GM18498 (cell line): ENCODE results near the gene MED27.

ENCODE experiments used
- ATAC-seq: cut with Tn5 transposase; IDR thresholded peaks from one replicate; pipeline ENCODE4 v1.9.1; 2021; ENCODE audit warnings: mild to moderate bottlenecking, moderate library complexity; ENCODE audit not compliant: unreplicated experiment

MED27 gene

DNA sequence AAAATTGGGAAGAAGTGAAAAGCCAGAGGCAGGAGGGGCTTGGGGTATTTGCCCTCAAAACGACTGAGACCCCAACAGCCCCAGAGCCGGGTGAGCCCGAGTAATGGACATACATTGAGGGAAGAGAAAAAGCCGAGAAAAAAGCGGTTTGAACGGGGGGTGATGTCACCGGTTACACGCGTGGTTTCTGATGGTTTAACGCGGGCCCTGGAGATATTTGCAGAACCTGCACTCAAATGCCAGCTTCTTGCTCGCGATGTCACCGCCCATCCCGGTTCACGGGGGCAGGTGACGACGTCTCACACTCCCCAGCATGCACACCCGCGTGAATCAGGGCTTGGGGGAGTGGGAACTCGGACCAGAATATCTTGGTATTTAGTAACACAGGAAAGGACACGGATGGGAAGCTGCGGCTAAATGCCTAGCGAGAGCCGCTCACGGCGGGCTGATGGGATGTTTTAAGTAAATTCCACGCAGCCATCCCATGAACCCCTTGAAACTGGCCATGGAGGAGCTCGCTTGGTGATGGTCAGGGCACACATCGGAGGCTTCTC lies 237.8 kb downstream of the MED27 start:
- ATAC-seq, result no peak

DNA sequence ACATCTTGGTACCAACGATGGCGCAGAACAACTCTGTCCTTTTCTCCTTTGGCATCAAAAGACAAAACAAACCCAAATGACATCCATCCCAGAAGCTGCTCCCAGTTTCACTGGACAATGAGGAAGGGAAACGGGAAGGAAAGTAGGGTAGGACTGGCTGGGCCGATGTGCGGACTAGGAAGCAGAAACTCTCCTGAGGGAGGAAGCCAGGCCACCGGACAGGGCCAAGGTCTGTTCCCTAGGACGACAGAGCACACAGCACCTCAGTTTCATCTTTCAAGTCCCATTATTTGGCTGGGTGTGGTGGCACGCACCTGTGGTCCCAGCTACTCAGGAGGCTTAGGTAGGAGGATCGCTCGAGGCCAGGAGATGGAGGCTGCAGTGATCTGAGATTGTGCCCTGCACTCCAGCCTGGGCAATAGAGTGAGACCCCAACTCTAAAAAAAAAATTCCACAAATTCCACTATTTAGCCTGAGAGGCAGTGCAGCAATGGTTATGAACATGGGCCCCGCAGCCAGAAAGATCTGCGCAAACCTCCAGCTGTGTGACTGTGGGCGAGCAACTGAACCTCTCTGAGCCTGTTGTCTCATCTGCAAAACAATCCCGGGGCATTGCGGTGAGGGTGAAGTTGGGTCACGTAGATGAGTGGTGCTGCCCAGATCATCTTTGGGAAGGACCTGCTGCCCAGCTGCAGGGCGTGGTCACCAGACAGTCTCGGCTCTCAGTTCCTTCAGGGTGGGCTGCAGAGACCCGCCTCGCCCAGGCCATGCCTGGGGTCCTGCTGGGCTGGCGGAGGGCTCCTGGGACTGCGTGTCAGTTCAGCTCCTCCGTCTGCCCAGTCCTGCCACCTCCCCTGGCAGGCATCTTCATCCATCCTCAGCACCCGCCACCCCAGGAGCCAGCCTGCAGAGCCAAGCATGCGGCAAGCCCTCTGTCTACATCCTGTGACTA lies 238.6 kb downstream of the MED27 start:
- ATAC-seq, result no peak

DNA sequence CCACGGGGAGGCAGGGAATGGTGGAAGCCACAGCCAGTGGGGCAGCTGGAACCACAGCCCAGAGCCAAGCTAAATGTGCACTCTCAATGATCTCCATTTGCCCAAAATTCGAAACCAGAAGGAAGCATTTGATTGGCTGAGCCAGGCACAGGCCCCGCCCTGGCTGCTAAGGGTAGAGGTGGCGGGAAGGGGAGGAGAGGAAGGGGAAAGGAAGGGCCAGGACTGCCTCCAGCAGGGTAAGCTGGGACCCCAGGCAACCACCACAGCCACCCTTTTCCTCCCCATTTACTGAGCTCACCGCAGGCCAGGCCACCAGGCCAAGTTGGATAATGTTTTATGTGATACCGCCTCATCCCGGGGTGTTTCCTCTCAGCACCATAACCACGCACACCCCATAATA lies 239.4 kb downstream of the MED27 start:
- ATAC-seq, result no peak

DNA sequence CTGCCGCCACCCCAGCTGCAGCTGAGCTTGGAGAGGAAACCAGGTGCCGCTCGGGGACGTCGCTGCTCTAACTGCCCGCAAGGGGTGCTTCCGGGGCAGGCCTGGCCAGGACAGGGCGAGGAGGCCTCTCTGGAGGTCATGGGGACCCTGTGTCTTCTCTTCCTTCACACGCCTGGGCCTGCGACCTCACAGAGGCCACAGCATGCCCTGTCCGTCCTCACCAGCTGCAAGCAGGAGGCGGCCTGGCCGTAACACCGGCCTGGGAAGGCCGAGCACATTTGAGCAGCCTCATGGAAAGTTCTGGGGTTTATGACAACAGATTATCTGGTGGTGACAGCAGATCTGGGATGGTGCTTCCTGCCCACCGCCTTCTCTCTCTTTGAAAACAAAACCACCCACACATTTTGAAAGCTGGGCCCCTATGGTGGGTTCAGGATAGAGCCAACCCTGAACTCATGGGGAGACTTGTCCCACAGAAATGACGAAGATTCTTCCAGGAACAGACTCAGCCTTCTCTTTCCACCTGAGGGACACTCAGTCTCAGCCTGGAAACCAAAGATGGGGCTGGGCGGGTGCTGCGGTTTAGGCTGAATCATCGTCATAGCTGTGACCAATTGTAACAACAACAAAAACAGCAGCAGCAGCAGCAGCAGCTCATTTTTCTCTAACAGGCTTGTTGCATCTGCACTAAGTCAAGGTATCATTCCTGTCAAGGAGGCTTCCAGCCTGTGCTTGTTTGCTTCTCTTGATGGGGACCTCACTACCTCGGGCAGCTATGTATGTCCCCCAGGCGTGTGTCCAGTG lies 240.2 kb downstream of the MED27 start:
- no peak for ATAC-seq

DNA sequence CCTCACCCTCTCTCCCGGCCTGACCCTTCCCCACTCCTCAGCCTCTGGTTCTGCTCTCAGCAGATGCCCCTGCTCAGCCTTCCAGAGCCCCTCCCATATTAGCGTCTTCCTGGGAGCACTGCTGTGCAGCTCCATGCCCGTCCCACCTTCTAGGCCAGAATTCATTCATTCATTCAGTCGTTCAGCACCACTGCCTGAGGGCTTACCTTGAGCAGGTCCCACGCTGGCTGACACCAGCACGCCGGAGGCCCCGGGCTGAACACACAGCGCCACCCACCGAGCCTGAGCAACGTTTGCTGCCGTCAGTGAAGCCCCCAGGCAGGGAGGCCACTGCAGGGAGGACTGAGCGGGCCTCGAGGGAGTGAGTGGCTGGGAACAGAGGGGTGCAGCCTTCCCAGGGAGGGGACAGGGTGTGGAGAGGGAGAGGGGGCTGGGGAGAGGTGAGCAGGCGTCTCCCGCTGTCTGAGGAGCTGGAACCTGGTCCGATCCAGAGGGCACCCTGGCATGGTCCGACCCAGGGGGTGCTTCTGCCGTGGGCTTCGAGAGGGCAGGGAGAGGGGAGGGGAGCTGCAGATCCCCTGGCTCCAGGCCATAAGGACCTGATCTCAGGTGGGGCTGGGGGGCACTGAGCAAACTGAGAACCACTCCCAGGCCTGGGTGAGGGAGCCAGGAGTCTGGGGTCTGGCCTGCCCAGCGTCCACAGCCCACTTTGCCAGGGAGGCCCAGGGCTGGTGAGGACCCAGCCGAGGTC lies 241.0 kb downstream of the MED27 start:
- ATAC-seq, result no peak

DNA sequence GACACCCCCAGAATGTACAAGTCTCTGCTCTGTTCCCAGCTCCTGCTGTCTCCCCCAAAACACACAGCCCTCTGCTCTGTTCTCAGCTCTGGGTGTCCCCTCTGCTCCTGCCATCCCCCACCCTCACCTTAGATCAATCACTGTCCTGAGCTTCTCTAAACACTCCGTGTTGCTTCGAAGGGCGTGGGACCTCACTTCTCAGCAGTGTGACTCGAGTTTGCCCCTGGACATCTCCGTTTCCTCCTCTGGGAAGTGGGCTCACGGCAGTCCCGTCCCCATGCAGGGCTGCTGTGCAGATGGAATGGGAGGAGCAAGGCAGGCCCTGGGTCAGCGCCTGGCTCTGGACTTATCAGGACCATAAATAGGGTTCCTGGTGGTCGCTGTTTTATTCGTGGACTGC lies 241.8 kb downstream of the MED27 start:
- ATAC-seq, result no peak

DNA sequence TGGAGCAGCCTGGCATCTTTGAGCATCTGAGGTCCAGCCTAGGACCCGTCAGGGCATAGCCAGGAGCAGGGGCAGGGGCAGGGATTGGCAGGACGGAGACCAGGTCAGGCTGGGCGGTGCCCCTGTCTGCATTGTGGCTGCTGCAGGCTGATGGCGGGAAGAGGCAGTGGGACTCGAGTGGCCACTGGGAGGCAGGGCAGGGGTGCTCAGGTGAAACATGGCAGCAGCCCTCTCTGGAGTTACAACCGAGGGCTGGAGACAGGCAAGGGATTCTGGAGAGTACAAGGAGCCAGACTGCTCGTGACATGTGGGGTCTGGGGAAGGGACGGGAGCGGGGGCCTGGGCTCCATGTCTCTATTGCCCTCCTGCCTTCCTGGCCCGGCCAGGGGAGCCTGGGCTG lies 242.4 kb downstream of the MED27 start:
- no peak for ATAC-seq

DNA sequence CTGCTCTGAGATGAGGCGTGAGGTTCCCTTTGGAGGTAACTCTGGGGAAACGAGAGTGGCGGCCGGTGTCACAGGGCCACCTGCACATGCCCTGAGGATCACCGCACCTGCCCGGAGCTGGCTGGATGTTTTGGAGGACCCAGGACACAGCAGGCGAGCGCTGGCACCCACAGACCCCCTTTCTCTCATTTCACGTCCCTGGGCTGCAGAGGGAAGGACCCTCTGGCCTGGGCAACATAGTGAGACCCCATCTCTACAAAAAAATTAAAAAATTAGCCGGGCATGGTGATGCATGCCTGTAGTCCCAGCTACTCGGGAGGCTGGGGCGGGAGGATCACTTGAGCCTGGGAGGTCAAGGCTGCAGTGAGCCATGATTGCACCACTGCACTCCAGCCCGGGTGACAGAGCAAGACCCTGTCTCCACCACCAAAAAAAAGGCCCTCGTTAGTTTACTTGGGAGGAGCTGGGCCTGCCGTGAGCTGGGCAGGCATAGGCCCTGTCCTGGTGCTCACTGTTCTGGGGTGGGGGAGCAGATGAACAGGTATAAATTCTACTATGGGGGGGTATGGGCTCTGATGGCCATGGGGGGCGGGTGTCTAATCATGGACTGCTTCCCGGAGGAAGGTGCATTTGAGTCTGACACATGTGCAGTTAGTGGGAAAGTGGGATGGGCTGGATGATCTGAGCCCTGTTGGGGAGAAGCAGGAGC lies 242.9 kb downstream of the MED27 start:
- no peak for ATAC-seq

DNA sequence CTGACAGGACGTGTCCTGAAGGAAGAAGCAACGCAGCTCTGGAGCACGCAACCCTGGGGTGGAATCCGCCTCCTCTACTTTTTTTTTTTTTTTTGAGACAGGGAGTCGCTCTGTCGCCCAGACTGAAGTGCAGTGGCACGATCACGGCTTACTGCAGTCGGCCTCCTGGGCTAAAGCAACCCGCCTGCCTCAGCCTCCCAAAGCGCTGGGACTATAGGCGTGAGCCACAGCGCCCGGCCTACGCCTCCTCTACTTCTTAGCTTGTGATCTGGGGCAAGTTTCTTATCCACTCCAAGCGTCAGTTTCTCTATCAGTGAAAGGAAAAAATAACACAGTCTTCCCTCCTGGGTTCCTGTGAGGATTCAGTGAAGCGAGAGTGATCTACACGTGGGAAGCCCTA lies 243.6 kb downstream of the MED27 start:
- no peak for ATAC-seq

DNA sequence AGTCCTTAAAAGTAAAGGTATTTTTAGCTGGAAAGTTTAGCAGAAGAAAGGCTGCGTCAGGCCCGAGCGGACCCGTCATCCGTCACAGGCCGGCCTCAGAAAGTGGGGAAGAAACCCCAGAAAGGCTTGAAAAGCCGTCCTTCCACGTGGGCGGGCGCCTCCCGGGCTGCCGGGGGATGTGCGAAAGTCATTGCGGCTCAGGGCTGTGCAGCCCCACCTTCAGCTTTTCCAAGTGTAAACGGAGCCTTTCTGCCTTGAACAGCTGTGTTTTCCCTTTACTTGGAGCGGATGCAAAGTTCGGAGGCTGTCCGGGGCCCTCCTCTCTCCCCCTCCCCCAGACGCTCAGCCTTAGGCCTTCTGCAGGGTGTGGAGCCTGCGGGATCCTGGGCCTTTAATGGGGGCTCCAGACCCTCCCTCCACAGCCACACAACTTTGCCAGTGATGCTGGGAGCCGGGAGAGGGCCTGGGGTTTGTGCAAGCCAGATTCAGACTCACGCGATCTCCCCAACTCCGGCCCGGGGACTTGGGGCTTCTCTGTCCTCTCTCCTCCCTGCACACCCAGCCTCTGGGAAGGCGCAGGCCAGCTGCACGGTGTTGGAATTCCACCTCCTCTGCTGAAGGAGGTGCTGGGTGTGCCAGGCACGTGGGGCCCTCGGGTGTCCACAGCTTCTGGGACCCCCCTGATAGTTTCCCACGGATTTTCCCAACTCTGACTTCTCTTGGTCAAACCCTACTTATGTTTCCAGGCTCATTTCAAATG lies 244.3 kb downstream of the MED27 start:
- no peak for ATAC-seq

DNA sequence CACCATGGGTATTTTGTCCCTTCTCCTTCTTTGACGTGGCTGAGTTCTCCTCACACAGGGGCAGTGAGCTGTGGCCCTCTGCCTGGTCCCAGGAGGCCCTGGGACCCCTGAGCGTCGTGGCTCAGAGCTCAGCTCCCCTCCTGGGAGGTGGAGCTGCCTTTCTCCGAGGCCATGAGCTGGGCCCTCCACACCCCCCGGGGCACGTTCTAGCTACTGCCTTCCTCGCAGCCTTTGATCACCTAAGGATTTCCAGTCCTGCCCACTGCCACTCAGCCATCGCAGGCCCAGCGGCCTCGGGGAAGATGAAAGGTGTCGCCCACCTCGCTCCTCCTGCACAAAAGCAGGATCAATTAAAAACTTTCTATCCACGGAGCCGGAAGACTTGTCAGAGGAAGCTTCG lies 244.9 kb downstream of the MED27 start:
- ATAC-seq, result no peak

DNA sequence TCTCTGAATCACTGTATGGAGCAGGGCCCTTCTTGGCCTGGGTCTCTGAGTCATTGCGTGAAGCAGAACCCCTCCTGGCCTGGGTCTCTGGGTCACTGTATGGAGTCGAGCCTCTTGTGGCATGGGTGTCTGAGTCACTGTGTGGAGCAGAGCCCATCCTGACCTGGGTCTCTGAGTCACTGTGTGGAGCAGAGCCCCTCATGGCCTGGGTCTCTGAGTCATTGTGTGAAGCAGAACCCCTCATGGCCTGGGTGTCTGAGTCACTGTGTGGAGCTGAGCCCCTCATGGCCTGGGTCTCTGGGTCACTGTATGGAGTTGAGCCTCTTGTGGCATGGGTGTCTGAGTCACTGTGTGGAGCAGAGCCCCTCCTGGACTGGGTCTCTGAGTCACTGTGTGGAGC lies 245.8 kb downstream of the MED27 start:
- no peak for ATAC-seq

DNA sequence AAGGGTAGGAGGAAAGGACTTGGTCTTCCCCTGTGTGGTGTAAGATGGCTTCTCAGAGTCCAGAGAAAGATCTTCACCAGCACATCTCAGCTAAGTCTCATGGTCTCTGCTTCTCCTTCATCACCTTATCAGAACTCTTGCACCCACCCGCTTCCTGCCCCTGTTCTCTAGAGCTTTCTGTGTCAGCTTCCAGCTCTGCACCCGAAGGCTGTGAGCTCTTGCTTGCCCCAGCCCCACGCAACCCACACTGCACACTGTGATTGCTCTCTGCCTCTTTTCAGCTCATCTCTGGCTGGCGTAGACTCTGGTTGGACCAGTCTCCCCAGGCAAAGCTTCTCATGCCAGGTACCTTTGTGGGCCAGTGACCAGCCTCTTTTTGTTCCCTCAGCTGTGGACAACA lies 246.6 kb downstream of the MED27 start:
- no peak for ATAC-seq

DNA sequence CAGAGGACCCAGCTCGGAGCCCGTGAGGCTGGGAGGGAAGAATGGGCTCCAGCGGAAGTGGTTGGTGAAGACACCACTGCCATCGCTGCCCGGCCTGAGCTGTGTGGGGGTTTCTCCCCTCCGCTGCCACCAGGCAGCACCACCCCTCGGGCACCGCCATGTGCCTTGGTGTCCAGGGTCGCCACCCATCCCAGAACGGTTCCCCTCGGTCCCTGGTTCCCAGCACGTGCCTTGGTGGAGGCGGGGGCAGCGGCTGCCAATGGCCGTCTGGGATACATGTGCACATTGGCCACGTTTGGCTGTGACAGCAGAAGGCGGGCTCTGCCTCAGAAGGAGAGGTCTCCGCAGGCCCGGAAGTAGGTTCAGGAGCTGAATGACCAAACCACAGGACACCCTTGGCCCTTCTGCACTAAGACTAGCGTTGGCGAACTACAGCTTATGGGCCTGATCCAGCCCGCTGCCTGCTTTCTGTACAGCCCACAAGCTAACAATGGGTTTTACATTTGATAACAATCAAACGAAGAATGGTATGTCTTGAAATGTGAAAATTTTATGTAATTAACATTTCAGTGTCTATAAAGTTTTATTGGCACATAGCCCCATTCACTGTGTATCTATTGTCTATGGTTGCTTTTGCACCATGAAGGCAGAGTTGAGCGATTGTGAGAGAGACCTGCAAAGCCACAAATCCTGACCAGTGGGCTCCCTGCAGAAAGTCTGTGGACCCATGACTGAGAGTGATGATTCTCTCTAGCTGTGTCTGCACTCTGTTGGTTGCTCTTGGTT lies 248.1 kb downstream of the MED27 start:
- ATAC-seq, result no peak

DNA sequence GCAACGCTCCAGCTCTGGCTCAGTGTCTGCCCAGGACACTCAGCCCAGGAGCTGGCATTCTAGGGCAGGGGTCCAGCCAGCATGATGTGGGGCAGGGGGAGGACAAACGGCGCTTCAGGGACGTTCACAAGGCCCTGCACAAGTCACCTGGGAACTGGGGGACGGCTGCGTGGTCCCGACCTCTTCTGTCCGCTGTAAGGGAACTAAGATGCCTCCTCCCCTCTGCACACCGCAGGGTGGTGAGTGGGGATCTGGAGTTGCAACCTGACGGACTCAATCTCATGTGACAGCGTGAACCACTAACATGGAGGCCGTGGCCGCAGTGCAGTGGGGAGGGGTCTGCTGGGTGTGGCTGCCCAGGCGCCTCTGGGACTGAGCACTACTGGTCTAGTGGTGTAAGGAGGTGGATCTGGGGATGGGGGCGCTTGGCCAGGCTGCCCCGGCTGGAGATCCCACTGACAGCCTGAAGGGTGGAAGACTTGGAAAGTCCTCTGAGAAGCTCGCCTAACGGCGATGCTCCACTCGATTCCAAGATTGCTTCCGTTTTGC lies 251.8 kb downstream of the MED27 start:
- ATAC-seq, result no peak

DNA sequence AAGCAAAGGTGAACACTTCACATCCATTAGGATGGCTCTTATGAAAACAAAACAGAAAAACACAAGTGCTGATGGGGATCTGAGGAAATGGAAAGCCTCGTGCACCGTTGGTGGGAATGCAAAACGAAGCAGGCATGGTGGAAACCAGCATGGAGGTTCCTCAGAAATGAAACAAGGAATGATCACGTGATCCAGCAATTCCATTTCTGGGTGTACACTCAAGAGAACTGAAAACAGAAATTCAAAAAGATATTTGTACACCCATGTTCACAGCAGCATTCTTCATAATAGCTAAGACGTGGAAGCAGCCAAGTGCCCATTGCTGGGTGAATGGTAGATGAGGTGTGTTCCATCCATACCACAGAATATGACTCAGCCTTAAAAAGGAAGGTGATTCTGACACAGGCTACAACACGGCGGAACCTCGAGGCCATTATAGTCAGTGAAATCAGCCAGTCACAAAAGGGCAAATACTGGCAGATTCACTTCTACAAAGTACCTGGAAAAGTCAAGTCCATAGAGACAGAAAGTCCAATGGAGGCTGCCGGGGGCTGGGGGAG lies 252.6 kb downstream of the MED27 start:
- ATAC-seq, result no peak

DNA sequence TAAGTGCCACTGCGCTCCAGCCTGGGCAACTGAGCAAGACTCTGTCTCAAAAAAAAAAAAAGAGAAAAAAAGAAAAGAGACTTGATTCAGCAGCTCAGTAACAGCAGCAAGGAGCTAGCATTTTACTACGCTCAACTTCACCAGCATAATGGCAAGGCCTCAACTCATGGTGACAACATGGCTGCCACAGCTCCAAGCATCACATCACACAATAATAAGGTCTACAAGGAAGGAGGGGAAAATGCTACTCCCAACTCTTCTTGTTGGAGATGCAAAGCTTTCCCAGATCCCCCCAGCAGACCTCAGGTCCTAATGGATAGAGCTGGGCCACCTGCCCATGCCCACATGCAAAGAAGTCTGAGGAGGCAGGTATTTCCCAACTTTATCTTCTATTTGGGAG lies 253.6 kb downstream of the MED27 start:
- ATAC-seq, result no peak

DNA sequence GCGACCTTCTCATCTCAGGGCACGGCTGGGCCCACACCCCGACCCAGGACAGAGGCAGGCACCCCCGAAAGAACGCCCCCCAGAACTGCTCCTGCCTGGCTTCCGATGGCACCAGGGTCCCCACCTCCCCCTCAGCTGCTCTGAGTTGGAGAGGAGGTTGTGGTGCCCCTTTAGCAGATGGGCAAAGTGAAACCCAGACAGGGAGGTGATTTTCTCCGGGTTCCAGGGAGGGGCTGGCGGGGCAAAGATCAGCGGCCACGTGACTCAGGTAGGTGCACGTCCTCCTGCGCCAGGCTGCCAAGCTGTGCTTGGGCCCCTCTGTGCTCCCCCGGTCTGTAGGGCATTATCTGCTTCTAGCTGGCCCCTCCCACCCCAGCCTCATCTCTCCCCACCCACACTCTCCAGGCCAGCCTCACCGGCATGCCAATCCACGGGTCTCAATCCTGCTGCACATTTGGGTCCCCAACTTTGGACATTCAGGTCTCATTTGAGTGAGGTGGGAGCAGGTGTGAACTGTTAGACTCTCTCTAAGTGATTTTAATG lies 254.6 kb downstream of the MED27 start:
- ATAC-seq, result no peak
